NCI-H1417 (cell line): ENCODE measurements around the gene MAN1A1.

Source experiments
- DNase-seq, 3 experiments: peaks; one replicate each; lab custom pipeline; 2025; lab: John Stamatoyannopoulos, UW

MAN1A1 gene

GRCh38 chr6:119269266-119270103, 80.1 kb downstream of the MAN1A1 start:
- no peak for DNase-seq

- no peak for DNase-seq
Measured at GRCh38 chr6:119267126-119267905, 82.2 kb downstream of the MAN1A1 start.

- DNase-seq: no peak
Measured at GRCh38 chr6:119264854-119265397, 84.6 kb downstream of the MAN1A1 start.

- DNase-seq: no peak
Measured at GRCh38 chr6:119262612-119263011, 86.9 kb downstream of the MAN1A1 start.

- no peak for DNase-seq
Measured at GRCh38 chr6:119261944-119262284, 87.6 kb downstream of the MAN1A1 start.

- no peak for DNase-seq
Measured at GRCh38 chr6:119259027-119259426, 90.5 kb downstream of the MAN1A1 start.

GRCh38 chr6:119257726-119258125, 91.8 kb downstream of the MAN1A1 start:
- no peak for DNase-seq

- no peak for DNase-seq
Measured at GRCh38 chr6:119256978-119257462, 92.5 kb downstream of the MAN1A1 start.

GRCh38 chr6:119256392-119256791, 93.2 kb downstream of the MAN1A1 start:
- DNase-seq: no peak

GRCh38 chr6:119255492-119255891, 94.1 kb downstream of the MAN1A1 start:
- DNase-seq: no peak

GRCh38 chr6:119250036-119250435, 99.5 kb downstream of the MAN1A1 start:
- no peak for DNase-seq

GRCh38 chr6:119249319-119249718, 100.2 kb downstream of the MAN1A1 start:
- DNase-seq: no peak

GRCh38 chr6:119247504-119247903, 102.1 kb downstream of the MAN1A1 start:
- no peak for DNase-seq

- DNase-seq: peak in 2 of 3 experiments; percentile 35 to 75
Measured at GRCh38 chr6:119243657-119244056, 105.9 kb downstream of the MAN1A1 start.

GRCh38 chr6:119243037-119243436, 106.5 kb downstream of the MAN1A1 start:
- no peak for DNase-seq

- no peak for DNase-seq
Measured at GRCh38 chr6:119241540-119242309, 107.8 kb downstream of the MAN1A1 start.

- DNase-seq: peak in 1 of 3 experiments; percentile 51
Measured at GRCh38 chr6:119241111-119241465, 108.5 kb downstream of the MAN1A1 start.

GRCh38 chr6:119240257-119241110, 109.1 kb downstream of the MAN1A1 start:
- DNase-seq: no peak

- no peak for DNase-seq
Measured at GRCh38 chr6:119237177-119237715, 112.3 kb downstream of the MAN1A1 start.

GRCh38 chr6:119234941-119235340, 114.6 kb downstream of the MAN1A1 start:
- no peak for DNase-seq

- DNase-seq: no peak
Measured at GRCh38 chr6:119234457-119234856, 115.1 kb downstream of the MAN1A1 start.
